DND-41 (cell line): ENCODE measurements around the gene SEMA4F.

ENCODE experiments used
- ATAC-seq: fragments of 200-7000 bp; cut with Tn5 transposase; 3 replicates; pipeline ENCODE4 v1.9.1; 2021; ENCODE audit warnings: low read depth; ENCODE audit not compliant: insufficient read depth
- DNase-seq: peaks from one replicate; pipeline ENCODE4 v3.0.0-alpha.2; 2020
- H2AFZ ChIP-seq: 2 replicates; pipeline ENCODE4 v1.6.0; 2012; ENCODE audit warnings: low read depth, low read length
- H3K27ac ChIP-seq: 2 replicates; pipeline ENCODE4 v1.5.1; 2012; ENCODE audit warnings: low read length, inconsistent platforms
- H3K27me3 ChIP-seq: fragments of 200-600 bp; sonication (generic); 2 replicates; pipeline ENCODE4 v1.6.0; 2012; ENCODE audit warnings: low read length, mild to moderate bottlenecking, inconsistent platforms; ENCODE audit not compliant: insufficient read depth, poor library complexity
- H3K36me3 ChIP-seq: 2 replicates; pipeline ENCODE4 v1.5.1; 2012; ENCODE audit warnings: low read length, inconsistent platforms; ENCODE audit not compliant: insufficient read depth
- H3K4me1 ChIP-seq: 2 replicates; pipeline ENCODE4 v1.5.1; 2012; ENCODE audit warnings: mild to moderate bottlenecking, low read length; ENCODE audit not compliant: insufficient read depth
- H3K4me2 ChIP-seq: 2 replicates; pipeline ENCODE4 v1.6.0; 2012; ENCODE audit warnings: mild to moderate bottlenecking, moderate library complexity, low read length, inconsistent platforms; ENCODE audit not compliant: insufficient read depth
- H3K4me3 ChIP-seq, 2 experiments: fragments of 200-600 bp in 1 of 2; shearing (Covaris generic) in 1 of 2; 2 replicates each; pipeline ENCODE4 v1.5.1; 2012 to 2016; ENCODE audit warnings: inconsistent platforms in 2 of 2, low read length in 2 of 2, mild to moderate bottlenecking in 2 of 2, low read depth in 1 of 2, moderate library complexity in 1 of 2
- H3K79me2 ChIP-seq: 2 replicates; pipeline ENCODE4 v1.6.0; 2012; ENCODE audit warnings: low read length, inconsistent platforms; ENCODE audit not compliant: insufficient read depth
- H3K9ac ChIP-seq: 2 replicates; pipeline ENCODE4 v1.6.0; 2012; ENCODE audit warnings: low read depth, mild to moderate bottlenecking, inconsistent platforms, low read length, moderate library complexity
- H3K9me3 ChIP-seq: 2 replicates; pipeline ENCODE4 v1.5.1; 2012; ENCODE audit warnings: low read length, moderate library complexity, mild to moderate bottlenecking, inconsistent platforms; ENCODE audit not compliant: insufficient read depth, severe bottlenecking
- H4K20me1 ChIP-seq: 2 replicates; pipeline ENCODE4 v1.6.0; 2012; ENCODE audit warnings: low read length; ENCODE audit not compliant: insufficient read depth
- EZH2 ChIP-seq: IDR thresholded peaks from 3 replicates; pipeline ENCODE4 v1.6.1; 2012; ENCODE audit warnings: borderline replicate concordance, low read depth, mild to moderate bottlenecking, moderate library complexity, low read length, inconsistent platforms; ENCODE audit not compliant: severe bottlenecking
- TF ChIP-seq, protein P1 (sequence below): IDR thresholded peaks from 2 replicates; pipeline ENCODE4 v1.5.1; 2012; ENCODE audit warnings: borderline replicate concordance, low read length, moderate library complexity, mild to moderate bottlenecking; ENCODE audit not compliant: poor library complexity, severe bottlenecking; ENCODE audit errors: extremely low read depth

Gene SEMA4F

GRCh38 chr2:74632939-74633312 is 21.1 kb upstream of the SEMA4F start:
- Histone ChIP-seq H4K20me1 (no peaks in the 10 kb centered on the region), H2AFZ (no peak overlapping the region), H3K9me3 (no peaks in the 10 kb centered on the region), H3K79me2 (no peaks in the 10 kb centered on the region), H3K36me3 (no peaks in the 10 kb centered on the region), H3K9ac (no peak overlapping the region), H3K4me2 (no peak overlapping the region), H3K4me1 (no peaks in the 10 kb centered on the region), H3K27me3 (peaks cover 2% of the 10 kb centered on the region), H3K27ac (no peak overlapping the region), H3K4me3 (no peak overlapping the region)
- TF ChIP-seq, protein P1, sequence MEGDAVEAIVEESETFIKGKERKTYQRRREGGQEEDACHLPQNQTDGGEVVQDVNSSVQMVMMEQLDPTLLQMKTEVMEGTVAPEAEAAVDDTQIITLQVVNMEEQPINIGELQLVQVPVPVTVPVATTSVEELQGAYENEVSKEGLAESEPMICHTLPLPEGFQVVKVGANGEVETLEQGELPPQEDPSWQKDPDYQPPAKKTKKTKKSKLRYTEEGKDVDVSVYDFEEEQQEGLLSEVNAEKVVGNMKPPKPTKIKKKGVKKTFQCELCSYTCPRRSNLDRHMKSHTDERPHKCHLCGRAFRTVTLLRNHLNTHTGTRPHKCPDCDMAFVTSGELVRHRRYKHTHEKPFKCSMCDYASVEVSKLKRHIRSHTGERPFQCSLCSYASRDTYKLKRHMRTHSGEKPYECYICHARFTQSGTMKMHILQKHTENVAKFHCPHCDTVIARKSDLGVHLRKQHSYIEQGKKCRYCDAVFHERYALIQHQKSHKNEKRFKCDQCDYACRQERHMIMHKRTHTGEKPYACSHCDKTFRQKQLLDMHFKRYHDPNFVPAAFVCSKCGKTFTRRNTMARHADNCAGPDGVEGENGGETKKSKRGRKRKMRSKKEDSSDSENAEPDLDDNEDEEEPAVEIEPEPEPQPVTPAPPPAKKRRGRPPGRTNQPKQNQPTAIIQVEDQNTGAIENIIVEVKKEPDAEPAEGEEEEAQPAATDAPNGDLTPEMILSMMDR = no peak
- TF ChIP-seq EZH2 = no peak
- no peak for ATAC-seq
- no peak for DNase-seq

- Histone ChIP-seq H3K36me3 (no peaks in the 10 kb centered on the region), H3K4me1 (no peaks in the 10 kb centered on the region), H2AFZ (no peak overlapping the region), H3K9me3 (no peaks in the 10 kb centered on the region), H3K27me3 (peaks cover 5% of the 10 kb centered on the region), H4K20me1 (no peaks in the 10 kb centered on the region), H3K27ac (no peak overlapping the region), H3K4me2 (no peak overlapping the region), H3K9ac (no peak overlapping the region), H3K4me3 (no peak overlapping the region), H3K79me2 (no peaks in the 10 kb centered on the region)
- ATAC-seq (no peak), DNase-seq (no peak)
- TF ChIP-seq, protein P1 = no peak
- no peak for TF ChIP-seq EZH2
These were observed 14.5 kb upstream of the SEMA4F start for GRCh38 chr2:74639550-74639949.

- no peaks in the 10 kb centered on the region for H3K36me3 ChIP-seq
- H3K27ac ChIP-seq = no peak overlapping the region
- no peak overlapping the region for H2AFZ ChIP-seq
- no peak for TF ChIP-seq EZH2
- TF ChIP-seq, protein P1 = no peak
- ATAC-seq = no peak
- no peaks in the 10 kb centered on the region for H3K4me1 ChIP-seq
- no peak overlapping the region for H3K4me2 ChIP-seq
- no peak for DNase-seq
- no peaks in the 10 kb centered on the region for H3K27me3 ChIP-seq
- H4K20me1 ChIP-seq = no peaks in the 10 kb centered on the region
- H3K79me2 ChIP-seq = no peaks in the 10 kb centered on the region
- no peak overlapping the region for H3K4me3 ChIP-seq
- no peak overlapping the region for H3K9ac ChIP-seq
- H3K9me3 ChIP-seq = no peaks in the 10 kb centered on the region
These were observed 8.7 kb upstream of the SEMA4F start for GRCh38 chr2:74645344-74645743.

GRCh38 chr2:74646201-74646600 is 7.8 kb upstream of the SEMA4F start:
- H3K9me3 ChIP-seq = no peaks in the 10 kb centered on the region
- no peaks in the 10 kb centered on the region for H3K36me3 ChIP-seq
- DNase-seq = no peak
- no peaks in the 10 kb centered on the region for H3K27me3 ChIP-seq
- H3K79me2 ChIP-seq = no peaks in the 10 kb centered on the region
- ATAC-seq = no peak
- no peak overlapping the region for H3K4me2 ChIP-seq
- H3K9ac ChIP-seq = no peak overlapping the region
- H3K27ac ChIP-seq = no peak overlapping the region
- no peak overlapping the region for H2AFZ ChIP-seq
- H4K20me1 ChIP-seq = no peaks in the 10 kb centered on the region
- no peaks in the 10 kb centered on the region for H3K4me1 ChIP-seq
- TF ChIP-seq, protein P1 = no peak
- TF ChIP-seq EZH2 = no peak
- no peak overlapping the region for H3K4me3 ChIP-seq
